Parathyroid adenoma (tissue), 2 donors: Measurements from ENCODE around the gene SLC7A6OS.

Experiments used
- H2AFZ ChIP-seq: fragments of 300-600 bp; sonication (generic); one replicate; pipeline ENCODE4 v1.7.0; 2017; ENCODE audit warnings: antibody characterized with exemption, mild to moderate bottlenecking
- H3K27ac ChIP-seq: fragments of 300-600 bp; sonication (generic); one replicate; pipeline ENCODE4 v1.7.0; 2017
- H3K27me3 ChIP-seq: fragments of 300-600 bp; sonication (generic); one replicate; pipeline ENCODE4 v1.7.0; 2017; ENCODE audit warnings: low read length; ENCODE audit not compliant: control insufficient read depth, insufficient read depth
- H3K36me3 ChIP-seq: fragments of 300-600 bp; sonication (generic); one replicate; pipeline ENCODE4 v1.7.0; 2017; ENCODE audit warnings: low read length; ENCODE audit not compliant: control insufficient read depth, insufficient read depth
- H3K4me1 ChIP-seq: fragments of 300-600 bp; sonication (generic); one replicate; pipeline ENCODE4 v1.7.0; 2017; ENCODE audit warnings: control low read depth
- H3K4me2 ChIP-seq: fragments of 300-600 bp; sonication (generic); one replicate; pipeline ENCODE4 v1.7.0; 2017; ENCODE audit warnings: low read length
- H3K4me3 ChIP-seq: fragments of 300-600 bp; sonication (generic); one replicate; pipeline ENCODE4 v1.7.0; 2017; ENCODE audit warnings: low read depth, low read length
- H3K79me2 ChIP-seq: fragments of 300-600 bp; sonication (generic); one replicate; pipeline ENCODE4 v1.7.0; 2017; ENCODE audit warnings: control low read depth
- H3K9ac ChIP-seq: fragments of 300-600 bp; sonication (generic); one replicate; pipeline ENCODE4 v1.7.0; 2017; ENCODE audit warnings: mild to moderate bottlenecking
- H3K9me3 ChIP-seq: fragments of 300-600 bp; sonication (generic); one replicate; pipeline ENCODE4 v1.7.0; 2017; ENCODE audit warnings: low read length; ENCODE audit not compliant: control insufficient read depth
- CTCF ChIP-seq: fragments of 300-600 bp; sonication (generic); IDR thresholded peaks from one replicate; pipeline ENCODE4 v1.7.0; 2017; ENCODE audit warnings: antibody characterized with exemption, mild to moderate bottlenecking
- donor health status: primary hyperparathyroidism.

SLC7A6OS gene

GRCh38 chr16:68269793-68270192 lies 41.0 kb downstream of the SLC7A6OS start:
- Histone ChIP-seq H3K9ac (no peak overlapping the region), H3K9me3 (no peaks in the 10 kb centered on the region), H3K79me2 (no peaks in the 10 kb centered on the region), H3K27ac (no peak overlapping the region), H3K4me2 (no peak overlapping the region), H2AFZ (no peak overlapping the region), H3K36me3 (no peaks in the 10 kb centered on the region), H3K4me1 (peaks cover 8% of the 10 kb centered on the region), H3K4me3 (no peak overlapping the region), H3K27me3 (no peaks in the 10 kb centered on the region)
- no peak for TF ChIP-seq CTCF

- Histone ChIP-seq H3K9ac (no peak overlapping the region), H3K9me3 (no peaks in the 10 kb centered on the region), H3K27ac (no peak overlapping the region), H3K4me2 (no peak overlapping the region), H3K4me1 (peaks cover 12% of the 10 kb centered on the region), H3K4me3 (no peak overlapping the region), H3K79me2 (no peaks in the 10 kb centered on the region), H3K36me3 (no peaks in the 10 kb centered on the region), H2AFZ (no peak overlapping the region), H3K27me3 (no peaks in the 10 kb centered on the region)
- TF ChIP-seq CTCF, result no peak
Measured at GRCh38 chr16:68267612-68268405, 42.9 kb downstream of the SLC7A6OS start.

GRCh38 chr16:68265078-68265920 lies 45.4 kb downstream of the SLC7A6OS start:
- Histone ChIP-seq H3K36me3 (no peaks in the 10 kb centered on the region), H3K4me1 (peaks cover 9% of the 10 kb centered on the region)

More at GRCh38 chr16:68265078-68265920, 45.4 kb downstream of the SLC7A6OS start:
- H3K27ac ChIP-seq, result peak overlapping the region; percentile 66
- peak overlapping the region; percentile 64 for H3K4me2 ChIP-seq
- peak overlapping the region; percentile 58 for H3K4me3 ChIP-seq
- no peaks in the 10 kb centered on the region for H3K27me3 ChIP-seq
- peaks cover 3% of the 10 kb centered on the region for H3K79me2 ChIP-seq
- peak overlapping the region; percentile 97 for H2AFZ ChIP-seq
- no peak for TF ChIP-seq CTCF
- no peak overlapping the region for H3K9ac ChIP-seq
- no peaks in the 10 kb centered on the region for H3K9me3 ChIP-seq
